ENCODE results near the gene USH1G. TPM values are rescaled to one million over a fixed set of nuclear protein-coding genes. Genes with fewer than 3 reads are reported as not detected.
A peak's percentile ranks its signal among the peaks of the same experiment; 100 is the strongest.

The USH1G gene
- total RNA-seq, 1 donor from 2014 or later, result 0.18 TPM

DNA sequence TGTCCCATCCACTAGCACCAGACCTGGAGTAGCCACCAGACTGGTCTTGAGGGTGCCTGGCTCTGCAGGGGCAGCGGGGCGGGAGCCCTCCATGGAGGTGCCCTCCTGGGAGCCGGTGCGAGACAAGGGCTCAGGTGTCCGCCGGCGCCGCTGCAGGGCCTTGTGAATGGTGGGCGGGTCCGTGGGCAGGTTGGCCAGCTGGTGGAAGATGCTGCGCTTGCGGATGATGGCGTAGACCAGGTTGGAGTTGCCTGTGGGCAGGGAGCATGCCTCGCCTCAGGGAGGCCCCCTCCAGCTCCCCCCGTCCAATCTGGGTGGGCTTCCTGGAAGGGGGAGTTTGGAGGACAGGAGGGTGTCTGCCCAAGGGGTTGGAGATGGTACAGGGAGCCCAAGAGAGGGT, 31.1 kb upstream of the USH1G start:
- Mint-ChIP-seq H3K27me3 (ENCODE audit: unreplicated experiment) (peaks cover 10% of the 10 kb centered on the region), H3K36me3 (ENCODE audit: low read depth, unreplicated experiment) (peaks cover 18% of the 10 kb centered on the region), H3K4me3 (ENCODE audit: unreplicated experiment) (no peak overlapping the region), H3K4me1 (ENCODE audit: unreplicated experiment) (no peaks in the 10 kb centered on the region), H3K9me3 (ENCODE audit: unreplicated experiment) (no peaks in the 10 kb centered on the region), H3K27ac (ENCODE audit: unreplicated experiment) (no peak overlapping the region)
- TF ChIP-seq, protein P1, sequence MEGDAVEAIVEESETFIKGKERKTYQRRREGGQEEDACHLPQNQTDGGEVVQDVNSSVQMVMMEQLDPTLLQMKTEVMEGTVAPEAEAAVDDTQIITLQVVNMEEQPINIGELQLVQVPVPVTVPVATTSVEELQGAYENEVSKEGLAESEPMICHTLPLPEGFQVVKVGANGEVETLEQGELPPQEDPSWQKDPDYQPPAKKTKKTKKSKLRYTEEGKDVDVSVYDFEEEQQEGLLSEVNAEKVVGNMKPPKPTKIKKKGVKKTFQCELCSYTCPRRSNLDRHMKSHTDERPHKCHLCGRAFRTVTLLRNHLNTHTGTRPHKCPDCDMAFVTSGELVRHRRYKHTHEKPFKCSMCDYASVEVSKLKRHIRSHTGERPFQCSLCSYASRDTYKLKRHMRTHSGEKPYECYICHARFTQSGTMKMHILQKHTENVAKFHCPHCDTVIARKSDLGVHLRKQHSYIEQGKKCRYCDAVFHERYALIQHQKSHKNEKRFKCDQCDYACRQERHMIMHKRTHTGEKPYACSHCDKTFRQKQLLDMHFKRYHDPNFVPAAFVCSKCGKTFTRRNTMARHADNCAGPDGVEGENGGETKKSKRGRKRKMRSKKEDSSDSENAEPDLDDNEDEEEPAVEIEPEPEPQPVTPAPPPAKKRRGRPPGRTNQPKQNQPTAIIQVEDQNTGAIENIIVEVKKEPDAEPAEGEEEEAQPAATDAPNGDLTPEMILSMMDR (IDR thresholded peaks at IDR 0.05; ENCODE audit: unreplicated experiment), result no peak
- no peak for DNase-seq (ENCODE audit: low spot score)

DNA sequence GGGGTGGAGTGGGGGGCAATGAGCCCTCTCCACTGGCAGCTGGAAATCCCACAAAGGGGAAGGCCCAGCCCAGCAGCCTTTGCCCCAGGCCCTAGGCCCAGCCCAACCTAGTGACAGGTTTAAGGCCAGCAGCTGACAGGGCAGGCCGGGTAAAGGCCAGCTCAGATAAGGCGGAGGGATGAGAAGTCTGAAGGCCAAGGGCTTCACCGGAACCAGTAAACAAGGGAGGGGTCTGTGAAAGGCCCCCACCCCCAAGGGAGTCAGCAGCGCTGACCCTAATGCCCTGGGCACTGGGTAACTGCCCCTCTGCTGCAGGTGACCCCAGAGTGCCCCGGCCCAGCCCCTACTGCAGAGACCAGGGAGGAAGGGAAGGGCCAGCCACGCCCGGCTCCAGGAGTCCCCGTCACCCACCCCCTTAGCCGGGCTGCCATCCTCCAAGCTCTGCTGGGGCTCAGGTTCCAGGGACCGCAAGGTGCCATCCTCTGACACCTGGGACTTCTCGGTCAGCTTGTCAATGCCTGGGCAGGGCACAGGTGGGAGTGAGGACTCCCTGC, 30.2 kb upstream of the USH1G start:
- Mint-ChIP-seq H3K4me1 (ENCODE audit: unreplicated experiment) (no peaks in the 10 kb centered on the region), H3K4me3 (ENCODE audit: unreplicated experiment) (no peak overlapping the region), H3K27me3 (ENCODE audit: unreplicated experiment) (peaks cover 13% of the 10 kb centered on the region), H3K27ac (ENCODE audit: unreplicated experiment) (no peak overlapping the region), H3K36me3 (ENCODE audit: low read depth, unreplicated experiment) (peaks cover 18% of the 10 kb centered on the region), H3K9me3 (ENCODE audit: unreplicated experiment) (no peaks in the 10 kb centered on the region)
- TF ChIP-seq, protein P1 (IDR thresholded peaks at IDR 0.05; ENCODE audit: unreplicated experiment), result no peak
- DNase-seq (ENCODE audit: low spot score), result no peak

DNA sequence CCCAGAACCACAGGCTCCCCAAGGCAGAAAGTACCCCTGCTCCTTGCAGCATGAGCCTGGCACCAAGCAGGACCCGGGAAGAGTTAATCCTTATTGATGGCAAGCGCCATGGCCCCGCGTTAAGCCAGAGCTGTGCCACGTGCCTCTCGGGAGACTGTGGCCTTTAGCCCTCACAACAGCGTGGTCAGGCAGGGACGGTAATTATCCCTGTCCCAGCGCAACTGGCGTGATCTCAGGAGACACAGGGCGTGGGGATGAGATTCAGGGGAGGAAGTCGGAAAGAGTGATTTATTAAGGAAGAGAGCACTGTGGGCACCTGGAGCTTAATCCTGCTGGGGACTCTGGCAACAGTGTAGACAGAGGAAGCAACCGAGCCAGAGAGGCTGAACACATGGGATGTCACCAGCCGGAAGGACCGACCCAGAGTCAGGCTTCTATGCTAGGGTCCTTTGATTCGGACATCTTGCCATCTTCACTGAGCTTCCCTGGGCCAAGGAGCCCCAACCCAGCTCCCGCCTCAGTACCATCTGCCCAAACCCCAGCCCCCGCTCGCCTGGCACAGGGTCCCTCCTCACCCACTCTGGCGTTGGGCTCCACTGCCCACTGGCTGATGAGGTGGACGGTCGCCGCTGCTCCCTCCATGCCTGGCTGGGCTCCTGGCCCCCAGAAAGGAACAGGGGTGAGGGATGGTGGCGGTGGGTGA, 29.5 kb upstream of the USH1G start:
- Mint-ChIP-seq H3K36me3 (ENCODE audit: low read depth, unreplicated experiment) (peaks cover 14% of the 10 kb centered on the region), H3K4me1 (ENCODE audit: unreplicated experiment) (no peaks in the 10 kb centered on the region), H3K27ac (ENCODE audit: unreplicated experiment) (no peak overlapping the region), H3K27me3 (ENCODE audit: unreplicated experiment) (peaks cover 11% of the 10 kb centered on the region), H3K9me3 (ENCODE audit: unreplicated experiment) (no peaks in the 10 kb centered on the region), H3K4me3 (ENCODE audit: unreplicated experiment) (peak overlapping the region; percentile 77)
- no peak for DNase-seq (ENCODE audit: low spot score)
- TF ChIP-seq, protein P1 (IDR thresholded peaks at IDR 0.05; ENCODE audit: unreplicated experiment), result no peak

DNA sequence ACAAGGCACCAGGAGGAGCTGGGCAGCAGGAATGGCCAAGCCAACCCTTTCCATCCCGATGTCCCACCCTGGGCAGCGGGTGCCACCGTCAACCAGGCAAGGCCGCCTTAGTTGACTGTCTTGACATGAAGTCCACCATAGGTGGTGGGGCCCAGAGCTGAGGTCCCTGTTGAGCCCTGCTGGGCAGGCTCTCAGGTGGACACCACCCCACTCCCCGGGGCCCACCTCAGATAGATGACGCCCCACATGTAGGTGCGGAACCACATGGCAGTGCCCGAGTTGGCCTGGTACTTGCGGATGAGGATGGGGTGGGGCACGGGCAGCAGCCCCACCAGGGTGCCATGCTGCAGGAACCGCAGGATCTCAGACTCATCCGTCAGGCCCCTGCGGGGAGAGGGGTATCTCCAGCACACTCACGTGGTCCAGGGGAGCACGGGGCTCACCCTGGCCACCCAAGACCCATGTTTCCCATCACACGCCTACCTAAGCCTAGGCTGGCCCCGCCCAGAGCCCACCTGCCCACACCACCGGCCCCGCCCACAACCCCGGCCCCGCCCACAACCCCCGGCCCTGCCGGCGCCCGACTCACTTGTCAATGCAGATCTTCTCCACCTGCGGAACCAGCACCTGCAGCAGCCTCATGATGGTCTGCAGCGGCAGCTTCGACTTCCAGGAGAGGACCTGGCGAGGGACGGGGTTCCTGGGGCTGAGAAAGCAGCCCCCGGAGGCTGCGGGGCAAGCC, 28.8 kb upstream of the USH1G start:
- Mint-ChIP-seq H3K27me3 (ENCODE audit: unreplicated experiment) (peaks cover 12% of the 10 kb centered on the region), H3K36me3 (ENCODE audit: low read depth, unreplicated experiment) (peaks cover 14% of the 10 kb centered on the region), H3K9me3 (ENCODE audit: unreplicated experiment) (no peaks in the 10 kb centered on the region), H3K4me3 (ENCODE audit: unreplicated experiment) (no peak overlapping the region), H3K4me1 (ENCODE audit: unreplicated experiment) (no peaks in the 10 kb centered on the region), H3K27ac (ENCODE audit: unreplicated experiment) (no peak overlapping the region)
- TF ChIP-seq, protein P1 (IDR thresholded peaks at IDR 0.05; ENCODE audit: unreplicated experiment), result no peak
- DNase-seq (ENCODE audit: low spot score), result no peak

DNA sequence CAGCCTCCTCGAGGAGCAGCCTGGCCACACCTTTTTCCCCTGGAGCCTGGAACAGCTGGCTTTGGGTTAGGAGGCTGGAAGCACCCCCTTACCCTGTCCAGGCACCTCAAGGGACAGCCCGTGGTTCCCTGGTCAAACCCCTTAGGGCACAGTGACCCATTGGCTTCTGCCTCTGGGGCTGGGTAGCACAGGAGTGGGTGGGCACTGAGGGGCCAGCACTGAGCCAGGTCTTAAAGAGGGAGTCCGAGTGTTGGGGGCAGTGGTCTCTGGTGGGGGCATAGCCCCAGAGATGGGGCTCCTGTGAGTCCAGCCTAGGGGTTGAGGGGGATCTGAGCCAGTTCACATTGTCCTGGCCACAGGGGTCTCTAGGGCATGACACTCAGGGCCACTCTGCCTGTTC, 28.0 kb upstream of the USH1G start:
- H3K9me3 Mint-ChIP-seq (ENCODE audit: unreplicated experiment), result no peaks in the 10 kb centered on the region
- TF ChIP-seq, protein P1 (IDR thresholded peaks at IDR 0.05; ENCODE audit: unreplicated experiment), result no peak
- H3K36me3 Mint-ChIP-seq (ENCODE audit: low read depth, unreplicated experiment), result peaks cover 14% of the 10 kb centered on the region
- H3K4me1 Mint-ChIP-seq (ENCODE audit: unreplicated experiment), result no peaks in the 10 kb centered on the region
- no peak for DNase-seq (ENCODE audit: low spot score)
- peaks cover 16% of the 10 kb centered on the region for H3K27me3 Mint-ChIP-seq (ENCODE audit: unreplicated experiment)
- no peak overlapping the region for H3K4me3 Mint-ChIP-seq (ENCODE audit: unreplicated experiment)
- H3K27ac Mint-ChIP-seq (ENCODE audit: unreplicated experiment), result no peak overlapping the region
